BJ (cell line): ENCODE measurements around the gene XPR1. TPM values are rescaled to one million over a fixed set of nuclear protein-coding genes. Genes with fewer than 3 reads are reported as not detected.
"Not testable (repeated sequence)": the region's sequence is repeated elsewhere in the genome, so short reads cannot be mapped to it uniquely, and the experiment has no call there.

Experiments used
- CTCF ChIA-PET: fragments of 350-600 bp; formaldehyde crosslinking; extraction: SDS; loops from one replicate; lab custom pipeline; 2021; ENCODE audit warnings: antibody characterized with exemption, inconsistent platforms; lab: Yijun Ruan, JAX
- POLR2A ChIA-PET: fragments of 300-600 bp; sonication (Branson Sonifier 250); formaldehyde crosslinking; extraction: SDS; loops from one replicate; lab custom pipeline; 2021; ENCODE audit warnings: antibody characterized with exemption; lab: Charles Lee
- DNase-seq: peaks from one replicate; pipeline ENCODE4 v3.0.0-alpha.2; 2011; ENCODE audit warnings: low read depth
- H3K27me3 ChIP-seq: 2 replicates; pipeline ENCODE4 v1.6.0; 2011; ENCODE audit warnings: low read length; ENCODE audit not compliant: control insufficient read depth, insufficient read depth
- H3K36me3 ChIP-seq: 2 replicates; pipeline ENCODE4 v1.5.1; 2011; ENCODE audit warnings: low read length; ENCODE audit not compliant: control insufficient read depth, insufficient read depth
- H3K4me3 ChIP-seq: 2 replicates; pipeline ENCODE4 v1.5.1; 2011; ENCODE audit warnings: low read depth, mild to moderate bottlenecking, control low read depth, low read length
- polyA plus RNA-seq: library from polyadenylated mRNA; depleted of rRNA; stranded (reverse); fragments of >200 nt; gene quantifications from 2 replicates; pipeline ENCODE4 v1.2.3, GENCODE V29; 2011
- TF ChIP-seq, protein P1 (sequence below): IDR thresholded peaks from 2 replicates; pipeline ENCODE4 v1.5.1; 2011; ENCODE audit warnings: low read depth, mild to moderate bottlenecking, control low read depth, inconsistent platforms, low read length, moderate library complexity; ENCODE audit not compliant: insufficient read depth

Gene XPR1
- polyA plus RNA-seq, 1 experiment = 17.3 TPM

GRCh38 chr1:180691322-180691913, 59.6 kb downstream of the XPR1 start:
- no peak overlapping the region for H3K4me3 ChIP-seq
- POLR2A ChIA-PET = no interaction called here
- TF ChIP-seq, protein P1, sequence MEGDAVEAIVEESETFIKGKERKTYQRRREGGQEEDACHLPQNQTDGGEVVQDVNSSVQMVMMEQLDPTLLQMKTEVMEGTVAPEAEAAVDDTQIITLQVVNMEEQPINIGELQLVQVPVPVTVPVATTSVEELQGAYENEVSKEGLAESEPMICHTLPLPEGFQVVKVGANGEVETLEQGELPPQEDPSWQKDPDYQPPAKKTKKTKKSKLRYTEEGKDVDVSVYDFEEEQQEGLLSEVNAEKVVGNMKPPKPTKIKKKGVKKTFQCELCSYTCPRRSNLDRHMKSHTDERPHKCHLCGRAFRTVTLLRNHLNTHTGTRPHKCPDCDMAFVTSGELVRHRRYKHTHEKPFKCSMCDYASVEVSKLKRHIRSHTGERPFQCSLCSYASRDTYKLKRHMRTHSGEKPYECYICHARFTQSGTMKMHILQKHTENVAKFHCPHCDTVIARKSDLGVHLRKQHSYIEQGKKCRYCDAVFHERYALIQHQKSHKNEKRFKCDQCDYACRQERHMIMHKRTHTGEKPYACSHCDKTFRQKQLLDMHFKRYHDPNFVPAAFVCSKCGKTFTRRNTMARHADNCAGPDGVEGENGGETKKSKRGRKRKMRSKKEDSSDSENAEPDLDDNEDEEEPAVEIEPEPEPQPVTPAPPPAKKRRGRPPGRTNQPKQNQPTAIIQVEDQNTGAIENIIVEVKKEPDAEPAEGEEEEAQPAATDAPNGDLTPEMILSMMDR = no peak
- DNase-seq = no peak
- no peaks in the 10 kb centered on the region for H3K36me3 ChIP-seq
- no peaks in the 10 kb centered on the region for H3K27me3 ChIP-seq
- CTCF ChIA-PET = no interaction called here

DNA sequence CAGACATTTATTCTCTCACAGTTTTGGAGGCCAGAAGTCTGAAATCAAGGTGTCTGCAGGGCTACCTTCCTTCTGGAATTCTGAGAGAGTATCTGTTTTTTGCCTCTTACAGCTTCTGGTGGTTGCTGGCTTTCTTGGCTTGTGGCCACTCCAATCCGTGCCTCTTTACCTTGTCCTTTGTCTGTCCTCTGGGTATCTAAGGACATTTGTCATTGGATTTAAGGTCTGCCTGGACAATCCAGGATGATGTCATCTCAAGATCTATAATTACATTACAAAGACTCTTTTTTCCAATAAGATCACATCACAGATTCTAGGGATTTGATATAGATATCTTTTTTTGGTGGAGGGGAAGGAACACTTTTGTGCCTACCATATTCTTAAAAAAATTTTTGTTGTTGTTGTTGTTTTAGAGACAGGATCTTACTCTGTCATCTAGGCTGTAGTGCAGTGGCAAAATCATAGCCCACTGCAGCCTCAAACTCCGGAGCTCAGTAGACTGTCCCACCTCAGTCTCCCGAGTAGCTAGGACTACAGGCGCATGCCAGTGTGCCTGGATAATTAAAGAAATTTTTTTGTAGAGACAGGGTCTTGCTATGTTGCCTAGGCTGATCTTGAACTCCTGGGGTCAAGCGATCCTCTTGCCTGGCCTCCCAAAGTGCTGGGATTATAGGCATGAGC, 61.9 kb downstream of the XPR1 start:
- POLR2A ChIA-PET = no interaction called here
- CTCF ChIA-PET = no interaction called here

GRCh38 chr1:180695282-180695681, 63.5 kb downstream of the XPR1 start:
- ChIA-PET CTCF (interaction anchor here (1.2 kb wide), 1 partner anchor 58 kb away, joined by 3 read pairs; no protein-coding TSS in a partner anchor), POLR2A (no interaction called here)
- DNase-seq = no peak
- Histone ChIP-seq H3K4me3 (no peak overlapping the region), H3K27me3 (no peaks in the 10 kb centered on the region), H3K36me3 (no peaks in the 10 kb centered on the region)
- TF ChIP-seq, protein P1 = no peak

More for the DNA sequence above, 61.9 kb downstream of the XPR1 start:
- H3K27me3 ChIP-seq = no peaks in the 10 kb centered on the region
- no peaks in the 10 kb centered on the region for H3K36me3 ChIP-seq
- no peak overlapping the region for H3K4me3 ChIP-seq
- DNase-seq = no peak
- TF ChIP-seq, protein P1 = no peak

DNA sequence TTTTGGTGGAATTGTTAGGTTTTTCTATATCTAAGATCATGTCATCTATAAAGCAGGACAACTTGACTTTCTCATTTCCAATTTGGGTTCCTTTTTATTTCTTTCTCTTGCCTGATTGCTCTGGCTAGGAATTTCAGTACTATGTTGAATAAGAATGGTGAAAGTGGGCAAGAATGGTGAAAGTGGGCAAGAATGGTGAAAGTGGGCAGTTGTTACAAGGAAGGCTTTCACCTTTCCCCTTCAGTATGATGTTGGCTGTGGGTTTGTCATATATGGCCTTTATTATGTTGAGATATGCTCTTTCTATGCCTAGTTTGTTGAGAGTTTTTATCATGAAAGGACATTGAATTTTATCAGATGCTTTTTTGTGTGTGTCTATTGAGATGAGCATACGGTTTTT, 64.5 kb downstream of the XPR1 start:
- H3K4me3 ChIP-seq = no peak overlapping the region
- no peak for DNase-seq
- H3K36me3 ChIP-seq = no peaks in the 10 kb centered on the region
- no peaks in the 10 kb centered on the region for H3K27me3 ChIP-seq
- POLR2A ChIA-PET = no interaction called here
- TF ChIP-seq, protein P1 = no peak
- CTCF ChIA-PET = interaction anchor here (1.2 kb wide), 1 partner anchor 59 kb away, joined by 3 read pairs; no protein-coding TSS in a partner anchor

- ChIA-PET POLR2A (no interaction called here), CTCF (no interaction called here)
- DNase-seq = no peak
- TF ChIP-seq, protein P1 = no peak
- Histone ChIP-seq H3K27me3 (no peaks in the 10 kb centered on the region), H3K4me3 (no peak overlapping the region), H3K36me3 (no peaks in the 10 kb centered on the region)
Measured at GRCh38 chr1:180698580-180698979, 66.8 kb downstream of the XPR1 start.

GRCh38 chr1:180702376-180702775, 70.6 kb downstream of the XPR1 start:
- H3K4me3 ChIP-seq, DNase-seq, POLR2A ChIA-PET, H3K36me3 ChIP-seq, H3K27me3 ChIP-seq, CTCF ChIA-PET: not testable (repeated sequence)

DNA sequence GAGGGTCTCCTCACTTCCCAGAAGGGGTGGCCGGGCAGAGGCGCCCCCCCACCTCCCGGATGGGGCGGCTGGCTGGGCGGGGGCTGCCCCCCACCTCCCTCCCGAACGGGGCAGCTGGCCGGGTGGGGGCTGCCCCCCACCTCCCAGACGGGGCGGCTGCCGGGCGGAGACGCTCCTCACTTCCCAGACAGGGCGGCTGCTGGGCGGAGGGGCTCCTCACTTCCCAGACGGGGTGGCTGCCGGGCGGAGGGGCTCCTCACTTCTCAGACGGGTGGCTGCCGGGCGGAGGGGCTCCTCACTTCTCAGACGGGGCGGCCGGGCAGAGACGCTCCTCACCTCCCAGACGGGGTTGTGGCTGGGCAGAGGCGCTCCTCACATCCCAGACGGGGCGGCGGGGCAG, 78.9 kb downstream of the XPR1 start:
- POLR2A ChIA-PET, H3K4me3 ChIP-seq, H3K27me3 ChIP-seq, H3K36me3 ChIP-seq, CTCF ChIA-PET, DNase-seq: not testable (repeated sequence)

GRCh38 chr1:180711260-180711659, 79.4 kb downstream of the XPR1 start:
- DNase-seq, CTCF ChIA-PET, POLR2A ChIA-PET: not testable (repeated sequence)

More at GRCh38 chr1:180711260-180711659, 79.4 kb downstream of the XPR1 start:
- H3K4me3 ChIP-seq, H3K27me3 ChIP-seq, H3K36me3 ChIP-seq: not testable (repeated sequence)
